K562 (cell line): ENCODE measurements around the gene HOXA4. TPM values are rescaled to one million over a fixed set of nuclear protein-coding genes. Genes with fewer than 3 reads are reported as not detected.

ENCODE experiments used
- ATAC-seq: fragments of 200-7000 bp; cut with Tn5 transposase; 3 replicates; pipeline ENCODE4 v1.9.1; 2020; ENCODE audit warnings: moderate library complexity
- BruUV-seq: library from RNA; stranded (reverse); fragments of 400-500 nt; replicated peaks from 2 replicates; lab custom pipeline; 2021; lab: Mats Ljungman, UMichigan
- CTCF ChIA-PET: fragments of 300-600 bp; formaldehyde crosslinking; extraction: SDS; loops from one replicate; lab custom pipeline; 2021; ENCODE audit warnings: low intra/inter-chr PET ratio; lab: Yijun Ruan, JAX
- POLR2A ChIA-PET: fragments of 300-600, 350-650 bp; sonication (Branson Sonifier 250); formaldehyde crosslinking; extraction: SDS; loops from one replicate; lab custom pipeline; 2021; ENCODE audit warnings: antibody characterized with exemption, inconsistent platforms; lab: Yijun Ruan, JAX
- DNase-seq, 4 experiments: peaks; one replicate each; pipeline versions ENCODE4 v3.0.0 to v3.0.0-alpha.2; 2011 to 2018; ENCODE audit warnings: low spot score in 3 of 4, mixed read lengths in 3 of 4; ENCODE audit errors: extremely low read depth in 1 of 4
- FAIRE-seq: peaks from 2 replicates; lab custom pipeline; 2011; peaks lifted over from hg19 to GRCh38; lab: Jason Lieb, UNC
- H2AFZ ChIP-seq: 2 replicates; pipeline ENCODE4 v1.6.0; 2011; ENCODE audit warnings: low read depth, low read length, control low read depth, inconsistent platforms
- H3K27ac ChIP-seq: fragments of 200-600 bp; 3 replicates; pipeline ENCODE4 v1.8.0; 2011; ENCODE audit warnings: low read depth, mild to moderate bottlenecking, control low read depth, inconsistent platforms, low read length, moderate library complexity, mixed read lengths; ENCODE audit errors: extremely low read depth
- H3K27me3 ChIP-seq, 2 experiments: fragments of 300-600 bp in 1 of 2; 2 replicates in 1 of 2; 3 replicates in 1 of 2; pipeline versions ENCODE4 v1.6.0 to v1.8.0; 2011; ENCODE audit warnings: inconsistent platforms in 2 of 2, low read length in 2 of 2, mild to moderate bottlenecking in 1 of 2, mixed read lengths in 1 of 2, moderate library complexity in 1 of 2; ENCODE audit not compliant: control insufficient read depth in 2 of 2, insufficient read depth in 2 of 2
- H3K36me3 ChIP-seq: fragments of 300-600 bp; 3 replicates; pipeline ENCODE4 v1.8.0; 2011; ENCODE audit warnings: mild to moderate bottlenecking, low read length, inconsistent platforms; ENCODE audit not compliant: control insufficient read depth, insufficient read depth
- H3K4me1 ChIP-seq, 2 experiments: fragments of 200-600 bp in 1 of 2; replicated peaks in 1 of 2; 2 replicates in 1 of 2; 3 replicates in 1 of 2; pipeline versions ENCODE4 v1.5.1 to v1.8.0; 2011; ENCODE audit warnings: inconsistent platforms in 2 of 2, low read length in 2 of 2, mild to moderate bottlenecking in 1 of 2, mixed read lengths in 1 of 2, moderate library complexity in 1 of 2; ENCODE audit not compliant: control insufficient read depth in 2 of 2, insufficient read depth in 2 of 2
- H3K4me2 ChIP-seq: 2 replicates; pipeline ENCODE4 v1.6.1; 2011; ENCODE audit warnings: low read length, control low read depth, inconsistent platforms, mixed read lengths; ENCODE audit not compliant: insufficient read depth
- H3K4me3 ChIP-seq: fragments of 200-600 bp; sonication (generic), shearing (Covaris generic); 2 replicates; pipeline ENCODE4 v1.5.1; 2016; ENCODE audit warnings: control low read depth, inconsistent platforms
- H3K79me2 ChIP-seq: fragments of 200-600 bp; 3 replicates; pipeline ENCODE4 v1.8.0; 2011; ENCODE audit warnings: low read length, inconsistent platforms; ENCODE audit not compliant: control insufficient read depth, insufficient read depth
- H3K9ac ChIP-seq, 2 experiments: 2 replicates each; pipeline versions ENCODE4 v1.6.0 to v1.6.1; 2011; ENCODE audit warnings: low read depth in 2 of 2, low read length in 2 of 2, control low read depth in 1 of 2, inconsistent platforms in 1 of 2, mild to moderate bottlenecking in 1 of 2, mixed read lengths in 1 of 2; ENCODE audit not compliant: insufficient read depth in 1 of 2
- H3K9me1 ChIP-seq: one replicate; pipeline ENCODE4 v1.6.0; 2011; ENCODE audit warnings: inconsistent platforms, mild to moderate bottlenecking, low read length, moderate library complexity; ENCODE audit not compliant: control insufficient read depth, insufficient read depth
- H3K9me3 ChIP-seq: replicated peaks from 2 replicates; pipeline ENCODE4 v1.5.1; 2011; ENCODE audit warnings: low read depth, low read length, inconsistent platforms; ENCODE audit not compliant: control insufficient read depth, insufficient read depth
- H4K20me1 ChIP-seq: replicated peaks from 2 replicates; pipeline ENCODE4 v1.6.1; 2011; ENCODE audit warnings: low read length, inconsistent platforms, mixed read lengths; ENCODE audit not compliant: control insufficient read depth, insufficient read depth
- ARID2 ChIP-seq: fragments of 450-650 bp; IDR thresholded peaks from 2 replicates; pipeline ENCODE4 v1.6.1; 2017; ENCODE audit warnings: antibody characterized with exemption, mild to moderate bottlenecking
- FOXJ3 ChIP-seq: sonication (generic); formaldehyde crosslinking; IDR thresholded peaks from 2 replicates; pipeline ENCODE4 v1.4.0; 2020; ENCODE audit warnings: mild to moderate bottlenecking, missing genetic modification reagents
- HNRNPH1 ChIP-seq: fragments of 200-400 bp; formaldehyde crosslinking; optimal IDR thresholded peaks from 2 replicates; pipeline ENCODE3; 2017; ENCODE audit warnings: low read depth, mild to moderate bottlenecking, low read length, moderate library complexity
- NBN ChIP-seq: fragments of 450-650 bp; IDR thresholded peaks from 2 replicates; pipeline ENCODE4 v1.6.1; 2016; ENCODE audit warnings: low read depth, mild to moderate bottlenecking
- NFYB ChIP-seq: IDR thresholded peaks from 2 replicates; pipeline ENCODE4 v1.6.1; 2011; ENCODE audit warnings: mild to moderate bottlenecking, moderate library complexity; ENCODE audit not compliant: insufficient read length; ENCODE audit errors: extremely low read depth
- RBBP5 ChIP-seq: fragments of 200-600 bp; sonication (generic); IDR thresholded peaks from 2 replicates; pipeline ENCODE4 v1.6.1; 2012; ENCODE audit warnings: borderline replicate concordance, mild to moderate bottlenecking, low read length, control low read depth, inconsistent platforms; ENCODE audit not compliant: insufficient read depth, poor library complexity, severe bottlenecking
- STAG1 ChIP-seq: sonication (generic); formaldehyde crosslinking; IDR thresholded peaks from 2 replicates; pipeline ENCODE4 v1.5.0; 2020; ENCODE audit warnings: missing genetic modification reagents, borderline replicate concordance
- ZKSCAN3 ChIP-seq: fragments of 250-450 bp; sonication (Bioruptor Pico); IDR thresholded peaks from 2 replicates; pipeline ENCODE4 v1.4.0; 2020
- ZNF41 ChIP-seq: fragments of 250-450 bp; sonication (Bioruptor Pico); conservative IDR thresholded peaks from 2 replicates; pipeline ENCODE4 v1.4.0; 2020; ENCODE audit warnings: mild to moderate bottlenecking
- WGBS: fragments of 100-300 bp; shearing (Covaris generic); methylation state at CpG from one replicate; pipeline ENCODE4 v1.1.6; 2016; ENCODE audit warnings: low coverage, mixed read lengths; ENCODE audit not compliant: insufficient coverage; ENCODE audit errors: missing lambda C conversion rate; 5-methylcytosine and 5-hydroxymethylcytosine counted together
- in situ Hi-C: fragments of 300-500 bp; cut with MboI; formaldehyde crosslinking; loops from 4 replicates; pipeline ENCODE4 v1.15.0; 2018; ENCODE audit warnings: inconsistent platforms, mixed read lengths
- intact Hi-C: fragments of 100-400 bp; cut with micrococcal nuclease; formaldehyde crosslinking; loops from 2 replicates; pipeline ENCODE4 v1.14.2; 2022
- polyA plus RNA-seq, 8 experiments: library from polyadenylated mRNA; depleted of rRNA in 4 of 8; stranded (reverse) in 5 of 8; unstranded in 3 of 8; fragments of >200 nt; fragmentation: Nextera tagmentation in 2 of 8; fragmentation: Illumina TruSeq in 1 of 8; extraction: Ambion mirVana in 2 of 8; extraction: Trizol in 1 of 8; gene quantifications; 2 replicates each; pipeline versions ENCODE4 v1.2.1 to v1.2.3, GENCODE V29; 2011 to 2014; ENCODE audit warnings: inconsistent platforms in 1 of 8, missing spikeins in 1 of 8
- total RNA-seq, 7 experiments: library from RNA; depleted of rRNA in 6 of 7; stranded (reverse); fragments of >200 nt in 6 of 7; fragmentation: Illumina TruSeq in 2 of 7; extraction: Trizol in 2 of 7; gene quantifications; 2 replicates each; pipeline versions ENCODE4 v1.2.1 to v1.2.3, GENCODE V29; 2011 to 2021; ENCODE audit warnings: low replicate concordance in 1 of 7
- TF ChIP-seq, protein P1 (sequence below): fragments of 450-650 bp; IDR thresholded peaks from one replicate; pipeline ENCODE4 v1.6.1; 2018; ENCODE audit warnings: mild to moderate bottlenecking, moderate library complexity; ENCODE audit not compliant: partially characterized antibody
- TF ChIP-seq, protein P2 (sequence below): fragments of 250-450 bp; sonication (Bioruptor Pico); IDR thresholded peaks from 2 replicates; pipeline ENCODE4 v1.4.0; 2020; ENCODE audit warnings: mild to moderate bottlenecking
- TF ChIP-seq, protein P3 (sequence below): fragments of 450-650 bp; formaldehyde crosslinking; IDR thresholded peaks from 2 replicates; pipeline ENCODE4 v1.4.0; 2020; ENCODE audit warnings: mild to moderate bottlenecking, mixed read lengths
- TF ChIP-seq, protein P4 (sequence below): fragments of 450-650 bp; formaldehyde crosslinking; IDR thresholded peaks from 2 replicates; pipeline ENCODE4 v1.4.0; 2020; ENCODE audit warnings: mild to moderate bottlenecking

HOXA4 gene
- total and polyA plus RNA-seq, 9 of the 15 experiments (the other 6 are each of a cell fraction or from before 2014, with no cell fraction given), result not detected

DNA sequence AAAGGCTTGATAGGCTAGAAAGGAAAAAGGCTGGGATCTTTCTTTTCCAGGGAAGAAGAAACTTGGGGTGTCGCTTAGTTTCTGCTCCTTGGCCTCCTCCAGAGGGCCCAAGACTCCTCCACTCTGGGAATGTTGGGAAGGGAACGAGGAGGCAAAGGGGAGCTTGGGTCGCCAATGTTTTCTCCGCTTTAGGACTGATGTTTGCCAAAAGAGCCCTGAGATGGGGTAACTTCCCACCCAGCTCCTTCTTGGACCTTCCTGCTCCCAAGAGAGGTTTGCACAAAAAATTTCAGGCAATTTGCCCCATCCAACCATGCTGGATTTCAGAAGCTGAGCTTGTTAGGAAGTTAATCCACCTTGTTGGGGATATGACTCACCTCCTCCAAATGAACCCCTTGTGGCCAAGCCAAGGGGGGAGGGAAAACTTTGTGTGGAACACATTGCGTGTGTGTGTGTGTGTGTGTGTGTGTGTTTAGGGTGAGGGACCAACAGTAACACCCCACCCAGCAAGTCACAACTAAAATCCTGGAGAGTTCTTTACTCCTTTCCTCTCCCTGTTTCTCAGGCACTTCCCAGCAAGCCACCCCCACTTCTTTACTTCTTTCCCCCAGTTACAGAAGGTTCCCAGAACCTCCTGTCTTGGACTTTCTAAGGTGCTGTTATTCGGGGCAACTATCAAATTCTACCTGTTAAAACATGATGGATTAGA is 19.4 kb downstream of the HOXA4 start (continued):
- TF ChIP-seq FOXJ3 (CRISPR knock-in tag), result no peak

DNA sequence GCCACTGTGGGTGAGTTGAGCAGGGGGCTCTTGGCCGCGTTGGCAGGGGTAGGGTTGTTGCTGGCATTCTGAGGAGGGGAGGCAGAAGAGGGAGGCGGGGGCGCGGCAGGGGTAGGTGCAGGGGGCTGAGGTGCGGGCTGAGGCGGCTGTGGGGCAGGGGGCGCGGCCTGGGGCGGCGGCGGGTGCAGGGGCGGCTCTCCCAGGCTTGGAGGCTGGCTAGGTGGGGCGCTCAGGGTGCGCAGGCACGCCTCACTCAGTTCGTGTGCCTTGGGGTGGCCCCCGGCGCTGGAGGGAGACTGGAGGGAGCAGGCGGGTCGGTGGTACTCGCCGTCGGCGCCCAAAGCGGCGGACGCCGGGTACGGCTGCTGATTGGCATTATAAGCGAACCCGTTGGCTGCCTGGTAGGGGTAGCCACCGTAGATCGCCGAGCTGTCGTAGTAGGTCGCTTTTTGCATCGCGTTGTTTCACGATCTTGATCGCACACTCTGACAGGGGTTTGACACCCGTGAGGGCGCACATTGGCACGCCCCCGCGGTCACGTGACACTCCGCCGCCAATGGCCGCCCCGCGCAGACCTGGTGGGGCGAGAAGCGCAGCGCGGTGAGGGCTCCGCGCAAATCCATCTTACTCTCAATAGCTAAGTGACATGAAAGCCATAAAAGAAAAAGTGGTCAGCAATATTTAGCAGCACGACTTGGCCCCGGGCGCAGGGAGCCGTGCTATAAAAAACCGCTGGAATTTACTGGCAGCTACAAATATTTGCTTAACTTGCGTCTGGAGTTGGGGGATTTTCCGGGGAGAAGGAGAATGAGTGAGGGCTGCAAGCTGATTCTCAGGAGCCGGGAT is 20.1 kb downstream of the HOXA4 start:
- POLR2A ChIA-PET, result no interaction called here
- H3K4me3 ChIP-seq, result no peak overlapping the region
- DNase-seq, result no peak
- H3K79me2 ChIP-seq, result no peaks in the 10 kb centered on the region
- peaks cover 51 to 66% of the 10 kb centered on the region in 2 experiments; a peak in 4 of 5 replicates for H3K27me3 ChIP-seq
- intact Hi-C loops, result no loop called here
- 0 out of 2 replicates have a peak, but pooled peaks cover 6% of the 10 kb centered on the region for H4K20me1 ChIP-seq
- no peak overlapping the region for H3K9ac ChIP-seq
- H3K36me3 ChIP-seq, result no peaks in the 10 kb centered on the region
- H3K4me1 ChIP-seq, result peaks cover 0 to 24% of the 10 kb centered on the region in 2 experiments; a peak in 2 of 5 replicates
- no peaks in the 10 kb centered on the region for H3K9me1 ChIP-seq
- CTCF ChIA-PET, result no interaction called here
- no peak for FAIRE-seq
- no peak for ATAC-seq
- no peak overlapping the region for H3K4me2 ChIP-seq
- in situ Hi-C loops, result no loop called here
- H3K9me3 ChIP-seq, result no peaks in the 10 kb centered on the region
- 49% methylated on average over 31 of the region's 66 CpGs for WGBS
- BruUV-seq, result no TSS peak
- no peak overlapping the region for H2AFZ ChIP-seq
- H3K27ac ChIP-seq, result no peak overlapping the region
- TF ChIP-seq, protein P1, sequence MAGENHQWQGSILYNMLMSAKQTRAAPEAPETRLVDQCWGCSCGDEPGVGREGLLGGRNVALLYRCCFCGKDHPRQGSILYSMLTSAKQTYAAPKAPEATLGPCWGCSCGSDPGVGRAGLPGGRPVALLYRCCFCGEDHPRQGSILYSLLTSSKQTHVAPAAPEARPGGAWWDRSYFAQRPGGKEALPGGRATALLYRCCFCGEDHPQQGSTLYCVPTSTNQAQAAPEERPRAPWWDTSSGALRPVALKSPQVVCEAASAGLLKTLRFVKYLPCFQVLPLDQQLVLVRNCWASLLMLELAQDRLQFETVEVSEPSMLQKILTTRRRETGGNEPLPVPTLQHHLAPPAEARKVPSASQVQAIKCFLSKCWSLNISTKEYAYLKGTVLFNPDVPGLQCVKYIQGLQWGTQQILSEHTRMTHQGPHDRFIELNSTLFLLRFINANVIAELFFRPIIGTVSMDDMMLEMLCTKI, result no peak
- TF ChIP-seq, protein P2, sequence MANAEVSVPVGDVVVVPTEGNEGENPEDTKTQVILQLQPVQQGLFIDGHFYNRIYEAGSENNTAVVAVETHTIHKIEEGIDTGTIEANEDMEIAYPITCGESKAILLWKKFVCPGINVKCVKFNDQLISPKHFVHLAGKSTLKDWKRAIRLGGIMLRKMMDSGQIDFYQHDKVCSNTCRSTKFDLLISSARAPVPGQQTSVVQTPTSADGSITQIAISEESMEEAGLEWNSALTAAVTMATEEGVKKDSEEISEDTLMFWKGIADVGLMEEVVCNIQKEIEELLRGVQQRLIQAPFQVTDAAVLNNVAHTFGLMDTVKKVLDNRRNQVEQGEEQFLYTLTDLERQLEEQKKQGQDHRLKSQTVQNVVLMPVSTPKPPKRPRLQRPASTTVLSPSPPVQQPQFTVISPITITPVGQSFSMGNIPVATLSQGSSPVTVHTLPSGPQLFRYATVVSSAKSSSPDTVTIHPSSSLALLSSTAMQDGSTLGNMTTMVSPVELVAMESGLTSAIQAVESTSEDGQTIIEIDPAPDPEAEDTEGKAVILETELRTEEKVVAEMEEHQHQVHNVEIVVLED (CRISPR knock-in tag), result no peak
- TF ChIP-seq STAG1 (no peak), NFYB (peak; percentile 5), ARID2 (no peak), NBN (no peak), HNRNPH1 (no peak), ZNF41 (no peak), RBBP5 (no peak), ZKSCAN3 (no peak)
- TF ChIP-seq, protein P3, sequence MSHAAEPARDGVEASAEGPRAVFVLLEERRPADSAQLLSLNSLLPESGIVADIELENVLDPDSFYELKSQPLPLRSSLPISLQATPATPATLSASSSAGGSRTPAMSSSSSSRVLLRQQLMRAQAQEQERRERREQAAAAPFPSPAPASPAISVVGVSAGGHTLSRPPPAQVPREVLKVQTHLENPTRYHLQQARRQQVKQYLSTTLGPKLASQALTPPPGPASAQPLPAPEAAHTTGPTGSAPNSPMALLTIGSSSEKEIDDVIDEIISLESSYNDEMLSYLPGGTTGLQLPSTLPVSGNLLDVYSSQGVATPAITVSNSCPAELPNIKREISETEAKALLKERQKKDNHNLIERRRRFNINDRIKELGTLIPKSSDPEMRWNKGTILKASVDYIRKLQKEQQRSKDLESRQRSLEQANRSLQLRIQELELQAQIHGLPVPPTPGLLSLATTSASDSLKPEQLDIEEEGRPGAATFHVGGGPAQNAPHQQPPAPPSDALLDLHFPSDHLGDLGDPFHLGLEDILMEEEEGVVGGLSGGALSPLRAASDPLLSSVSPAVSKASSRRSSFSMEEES, result peak; percentile 76
- TF ChIP-seq, protein P4, sequence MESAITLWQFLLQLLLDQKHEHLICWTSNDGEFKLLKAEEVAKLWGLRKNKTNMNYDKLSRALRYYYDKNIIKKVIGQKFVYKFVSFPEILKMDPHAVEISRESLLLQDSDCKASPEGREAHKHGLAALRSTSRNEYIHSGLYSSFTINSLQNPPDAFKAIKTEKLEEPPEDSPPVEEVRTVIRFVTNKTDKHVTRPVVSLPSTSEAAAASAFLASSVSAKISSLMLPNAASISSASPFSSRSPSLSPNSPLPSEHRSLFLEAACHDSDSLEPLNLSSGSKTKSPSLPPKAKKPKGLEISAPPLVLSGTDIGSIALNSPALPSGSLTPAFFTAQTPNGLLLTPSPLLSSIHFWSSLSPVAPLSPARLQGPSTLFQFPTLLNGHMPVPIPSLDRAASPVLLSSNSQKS (CRISPR knock-in tag), result no peak
